ENCODE measurements around the gene TSHZ2.

TSHZ2 gene

DNA sequence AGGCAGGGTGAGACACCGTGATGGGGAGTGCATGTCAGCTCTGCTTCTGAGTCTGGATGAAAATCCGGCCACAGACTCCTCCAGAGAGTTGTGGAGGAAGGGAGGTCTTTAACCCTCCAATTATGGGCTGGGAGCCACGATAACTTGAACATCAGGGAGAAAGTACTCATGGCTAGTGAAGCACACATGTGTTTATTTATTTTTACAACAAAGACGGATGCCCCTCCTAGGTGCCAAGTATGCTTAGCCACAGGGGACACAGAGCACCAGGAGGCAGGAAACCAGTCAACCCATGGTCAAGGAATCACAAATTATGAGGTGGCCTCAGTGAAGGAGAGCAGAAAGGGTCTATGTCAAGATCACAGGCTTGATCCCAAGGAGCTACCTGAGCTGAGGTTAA, 567.4 kb downstream of the TSHZ2 start:
- DNase-seq (ENCODE audit: low read depth, low spot score): no peak
